ENCODE results near the gene ATP2B3.

ATP2B3 gene

DNA sequence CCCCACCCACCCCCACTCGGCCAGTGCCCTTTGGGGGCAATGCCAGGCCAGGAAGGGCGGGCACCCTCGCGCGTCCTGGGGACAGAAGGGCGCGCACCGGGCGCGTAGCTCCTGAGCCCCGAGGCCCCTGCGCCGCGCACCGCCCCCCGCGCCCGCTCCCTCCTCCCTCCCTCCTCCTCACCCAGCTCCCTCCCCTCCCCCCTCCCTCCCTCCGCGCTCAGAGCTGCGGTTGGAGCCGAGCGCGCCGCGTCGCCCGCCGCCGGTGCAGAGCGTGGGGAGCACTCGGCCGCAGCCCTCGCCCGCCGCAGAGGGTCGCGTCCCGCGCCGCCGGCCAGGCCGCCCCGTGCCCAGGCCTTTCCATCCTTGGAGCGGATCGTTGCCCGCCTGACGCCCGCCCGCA, at the start of gene ATP2B3:
TSS of gene ATP2B3 (plus strand) at position 220 of the 400 bp plus-strand sequence. CDS start 18,606 bp downstream, outside the sequence.
- no peak for DNase-seq

DNA sequence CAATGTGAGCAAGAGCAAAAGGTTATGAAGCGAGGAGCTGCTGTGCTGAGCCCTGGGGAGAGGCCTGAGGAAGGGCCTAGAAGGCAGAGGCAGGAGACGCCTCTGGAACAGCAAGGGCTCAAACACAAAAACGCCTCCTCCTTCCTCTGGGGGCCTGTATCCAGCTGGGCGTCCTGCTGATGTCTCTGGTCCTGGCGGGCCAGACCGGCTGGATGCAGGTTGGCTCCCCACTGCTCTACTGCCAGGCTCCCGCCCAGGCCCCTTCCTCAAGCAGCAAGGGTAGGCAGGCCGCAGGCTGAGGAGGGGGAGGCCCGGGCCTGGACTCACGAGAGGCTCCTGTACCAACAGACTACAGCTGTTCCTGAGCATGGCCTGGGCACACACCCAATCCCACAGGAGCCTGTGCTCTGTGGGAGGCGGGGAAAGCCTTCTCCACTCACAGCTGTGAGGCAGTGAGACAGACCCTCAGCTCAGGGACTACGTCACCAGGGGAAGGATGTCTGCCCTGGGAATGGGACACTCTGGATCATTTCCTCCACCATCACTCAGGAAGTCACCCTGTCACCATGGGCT, 49.3 kb upstream of the ATP2B3 start:
- no peak for DNase-seq

DNA sequence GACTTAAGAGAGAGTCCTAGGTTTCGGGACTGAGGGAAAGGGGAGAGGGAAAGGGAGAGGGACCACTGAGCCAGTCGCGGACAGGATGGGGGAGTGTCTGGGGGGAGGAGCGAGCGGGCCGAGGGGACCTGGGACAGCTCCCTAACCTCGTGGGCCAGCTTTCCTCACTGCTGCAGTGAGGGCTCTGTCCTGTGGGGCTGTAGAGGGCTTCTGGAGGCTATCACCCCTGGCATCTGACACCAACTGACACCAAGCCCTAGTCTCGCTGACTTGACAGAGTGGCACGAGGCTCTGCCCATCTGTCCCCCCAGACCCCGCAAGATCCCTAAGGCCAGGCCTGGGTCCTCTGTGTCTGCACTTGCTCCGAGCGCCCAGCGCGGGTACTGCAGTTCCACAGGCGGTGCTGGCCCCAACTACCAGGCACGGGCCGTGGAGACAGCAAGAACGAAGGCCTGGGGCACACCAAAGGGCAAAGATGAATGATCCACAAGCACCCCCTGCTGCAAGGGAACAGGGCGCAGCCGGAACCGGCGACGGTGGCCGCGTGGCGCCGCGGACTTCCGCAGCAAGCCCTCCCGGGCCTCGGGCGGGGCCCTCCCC, 47.5 kb upstream of the ATP2B3 start:
- peak; percentile 27 for DNase-seq

DNA sequence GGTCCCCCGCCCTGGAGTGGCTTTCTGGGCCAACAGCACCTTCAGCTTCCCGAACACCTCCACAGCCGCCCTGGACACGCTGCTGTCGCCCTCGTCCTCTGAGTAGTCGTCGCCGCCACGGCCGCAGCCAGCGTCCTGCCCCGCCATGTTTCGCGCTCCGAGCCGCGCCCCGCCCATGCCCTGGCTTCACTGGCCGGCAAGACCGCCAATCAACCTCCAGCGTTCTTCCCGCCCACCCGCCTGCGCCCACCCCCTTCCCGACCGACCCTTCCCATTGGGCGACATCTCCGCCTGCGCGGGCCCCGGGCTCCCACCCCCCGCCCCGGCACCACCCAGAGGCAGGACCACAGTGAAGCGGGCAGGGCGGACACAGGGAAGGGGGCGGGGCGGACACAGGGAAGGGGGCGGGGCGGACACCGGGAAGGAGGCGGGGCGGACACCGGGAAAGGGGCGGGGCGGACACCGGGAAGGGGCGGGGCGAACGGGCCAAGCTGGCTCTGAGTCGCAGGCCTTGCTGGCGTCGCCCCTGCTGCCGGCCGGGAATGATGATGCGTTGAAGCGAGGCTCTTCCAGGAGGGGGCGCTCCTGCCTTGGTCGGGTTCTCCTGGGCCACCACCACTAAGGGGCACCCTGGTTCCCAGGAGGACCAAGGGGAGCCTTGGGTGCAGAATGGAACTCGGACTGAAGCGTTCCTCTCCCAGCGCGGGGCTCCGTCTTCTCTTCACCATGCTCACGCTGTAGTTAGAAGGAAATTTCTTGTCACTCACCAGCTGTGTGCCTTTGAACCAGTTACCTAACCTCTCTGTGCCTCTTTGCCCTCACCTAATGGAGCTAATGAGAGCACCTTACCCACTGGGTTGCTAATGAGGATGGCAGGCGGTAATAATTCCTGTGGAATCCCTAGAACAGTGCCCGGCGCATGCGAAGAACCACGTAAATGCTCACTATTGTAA, 46.8 kb upstream of the ATP2B3 start, which contains the start of gene HAUS7:
TSS of gene HAUS7 (minus strand) at position 166 of the 953 bp plus-strand sequence. CDS start at position 147, 19 bp downstream.
- peak; percentile 86 for DNase-seq

DNA sequence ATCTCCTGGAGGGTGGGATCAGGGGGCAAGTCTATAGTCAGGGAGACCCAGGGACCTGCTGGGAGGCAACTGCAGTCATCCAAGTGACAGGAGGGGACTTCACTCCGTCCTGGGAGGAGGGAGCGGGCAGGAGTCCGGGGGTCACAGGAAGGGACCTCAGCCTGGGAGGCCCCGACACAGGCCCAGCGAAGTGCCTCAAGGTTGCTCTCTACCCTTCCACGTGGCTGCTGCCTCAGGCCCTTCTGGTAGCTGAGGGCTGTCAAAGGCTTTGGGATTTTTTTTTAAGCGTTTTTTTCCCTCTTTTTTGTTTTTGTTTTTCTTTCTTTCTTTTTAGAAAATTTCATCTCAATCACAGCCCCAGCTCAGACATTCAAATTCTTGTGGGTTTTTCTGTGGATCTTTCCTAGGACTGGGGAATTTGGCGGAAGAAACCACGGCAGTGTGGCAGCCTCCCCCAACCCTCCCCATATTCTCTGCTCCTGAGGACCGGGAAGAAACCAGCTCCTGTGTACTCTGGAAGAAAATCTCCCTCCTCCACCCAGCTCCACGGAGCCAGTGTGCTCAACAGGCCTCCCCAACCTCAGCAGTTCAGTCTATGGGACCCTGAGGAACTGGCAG, 45.7 kb upstream of the ATP2B3 start:
- no peak for DNase-seq

DNA sequence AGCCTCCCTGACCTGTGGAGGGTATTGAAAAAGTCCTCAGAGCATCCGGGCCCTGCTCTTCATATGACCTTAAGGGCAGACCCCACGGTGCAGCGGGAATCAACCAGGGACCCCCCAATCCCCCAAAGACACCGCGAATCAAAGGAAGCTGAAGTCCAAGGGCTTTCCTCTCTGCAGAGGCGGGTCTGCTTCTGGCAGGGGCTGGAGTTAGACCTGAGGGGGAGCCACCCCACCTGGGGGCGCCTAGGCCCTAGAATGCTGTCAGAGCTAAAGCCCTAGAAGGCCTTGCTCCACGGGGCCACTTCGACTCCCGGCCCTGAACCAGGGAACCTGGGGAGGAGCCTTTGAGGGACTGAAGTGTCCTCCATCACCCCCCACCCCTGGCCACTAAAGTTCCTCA, 44.3 kb upstream of the ATP2B3 start:
- no peak for DNase-seq

DNA sequence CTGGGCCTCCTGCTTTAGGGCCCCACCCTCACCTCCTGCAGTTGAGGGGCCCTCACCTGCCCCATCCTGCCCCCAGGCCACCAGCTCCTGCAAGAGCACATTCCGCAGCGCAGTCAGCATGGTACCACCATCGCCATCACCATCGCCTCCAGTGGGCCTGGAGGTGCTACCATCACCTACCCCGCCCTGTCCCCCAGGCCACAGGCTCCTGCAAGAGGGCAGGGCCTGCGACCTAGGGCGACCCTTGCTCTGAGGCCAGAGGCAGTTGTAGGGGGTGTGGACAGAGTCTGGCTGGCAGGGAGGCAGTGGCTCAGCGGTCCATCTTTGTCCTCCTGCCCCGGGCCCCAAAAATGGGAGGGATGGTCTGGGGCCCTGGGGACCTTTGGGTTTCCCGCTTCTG, 43.2 kb upstream of the ATP2B3 start:
- no peak for DNase-seq

DNA sequence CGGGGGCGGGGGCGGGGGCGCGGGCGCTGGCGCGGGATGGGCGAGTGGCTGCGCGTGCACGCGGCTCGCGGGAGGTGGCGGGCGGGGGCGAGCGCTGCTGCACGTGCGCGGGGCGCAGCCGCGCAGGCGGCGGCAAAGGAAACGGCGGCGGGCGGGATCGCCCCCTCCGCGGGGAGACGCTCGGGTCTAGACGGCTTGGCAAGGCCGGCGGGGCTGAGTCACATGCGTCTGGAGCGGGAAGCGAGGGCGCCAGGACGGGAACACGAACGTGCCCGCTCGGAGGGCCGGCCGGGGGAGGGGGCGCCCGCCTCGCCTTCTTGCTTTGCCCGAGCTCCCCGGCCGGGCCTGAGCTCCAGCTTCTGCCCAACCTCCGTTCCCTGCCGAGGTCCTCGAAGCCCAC, 42.7 kb upstream of the ATP2B3 start:
- DNase-seq = peak; percentile 56

DNA sequence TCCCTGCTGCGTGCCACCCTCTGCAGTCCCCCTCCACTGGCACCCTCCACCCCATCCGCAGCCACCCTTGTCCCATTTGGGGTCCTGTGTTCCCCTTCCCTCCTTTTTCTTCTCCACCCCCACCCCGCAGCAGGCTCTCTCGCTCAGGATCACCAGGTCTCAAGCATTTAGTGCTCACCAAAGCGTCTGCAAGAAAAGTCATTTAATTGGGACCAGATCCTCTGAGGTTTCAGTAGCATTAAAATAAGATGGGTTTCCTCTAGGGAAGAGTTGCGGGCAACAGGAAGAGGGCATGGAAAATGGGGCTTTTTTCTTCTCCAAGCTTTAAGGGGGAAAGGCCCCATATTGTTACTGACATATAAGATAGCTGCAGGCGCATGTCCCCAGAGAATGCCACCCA, 42.2 kb upstream of the ATP2B3 start:
- no peak for DNase-seq

DNA sequence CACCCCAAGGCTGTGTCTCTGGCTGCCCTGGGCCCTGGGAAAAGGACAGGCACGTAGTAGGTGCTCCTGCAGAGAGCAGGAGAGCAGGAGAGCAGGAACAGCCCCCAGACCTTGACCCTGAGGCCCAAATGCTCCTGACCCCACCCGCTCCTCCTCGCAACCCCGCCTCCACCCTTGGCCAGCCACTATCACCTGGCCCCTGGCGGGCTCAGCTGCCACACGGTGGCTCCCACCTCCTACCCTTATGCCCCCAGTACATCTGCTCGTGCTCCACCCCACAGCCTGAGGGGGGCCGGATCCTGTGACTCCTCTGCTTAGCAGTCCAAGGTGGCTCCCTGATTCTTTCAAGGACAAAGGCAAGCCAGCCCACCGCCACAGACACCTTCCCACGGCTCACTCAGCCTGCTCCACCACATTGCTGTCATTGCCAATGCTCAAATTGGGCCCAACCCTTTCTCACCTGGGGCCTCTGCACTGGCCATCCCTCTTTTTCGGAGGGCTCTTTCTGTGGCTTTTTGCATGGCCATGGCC, 41.6 kb upstream of the ATP2B3 start:
- no peak for DNase-seq

DNA sequence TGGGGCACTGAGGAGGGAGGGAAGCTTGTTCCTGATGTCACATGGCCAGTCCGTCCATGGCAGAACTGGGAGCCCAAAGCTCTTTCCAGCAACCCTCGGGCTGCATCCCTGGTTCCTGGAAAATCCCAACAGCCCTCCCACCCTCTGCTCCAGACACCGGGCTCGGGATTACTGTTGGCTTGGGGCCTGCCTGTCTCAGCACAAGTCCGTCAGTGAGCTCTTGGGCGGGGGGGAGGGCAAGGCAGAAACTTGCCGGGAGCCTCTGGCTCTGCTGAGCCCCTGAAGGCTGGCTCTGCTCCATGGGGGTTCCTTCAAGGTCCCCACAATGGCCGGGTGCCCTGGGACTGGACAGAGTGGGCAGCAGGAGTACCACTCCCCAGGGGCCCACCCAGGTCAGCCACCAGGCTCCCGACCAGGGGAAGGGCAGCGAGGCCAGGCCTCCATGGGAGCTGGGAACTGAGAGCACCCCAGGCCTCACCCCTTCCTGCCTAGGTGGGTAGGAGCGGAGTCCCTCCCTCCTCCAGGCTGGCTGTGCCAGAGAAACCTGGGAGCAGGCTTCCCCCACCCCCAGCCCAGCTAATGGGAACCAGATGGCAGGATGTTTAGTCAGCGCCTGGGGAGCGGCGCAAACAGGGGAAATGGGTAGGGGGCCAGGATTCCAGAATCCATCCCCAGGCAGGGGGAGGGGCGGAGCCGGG, 40.6 kb upstream of the ATP2B3 start:
- no peak for DNase-seq

DNA sequence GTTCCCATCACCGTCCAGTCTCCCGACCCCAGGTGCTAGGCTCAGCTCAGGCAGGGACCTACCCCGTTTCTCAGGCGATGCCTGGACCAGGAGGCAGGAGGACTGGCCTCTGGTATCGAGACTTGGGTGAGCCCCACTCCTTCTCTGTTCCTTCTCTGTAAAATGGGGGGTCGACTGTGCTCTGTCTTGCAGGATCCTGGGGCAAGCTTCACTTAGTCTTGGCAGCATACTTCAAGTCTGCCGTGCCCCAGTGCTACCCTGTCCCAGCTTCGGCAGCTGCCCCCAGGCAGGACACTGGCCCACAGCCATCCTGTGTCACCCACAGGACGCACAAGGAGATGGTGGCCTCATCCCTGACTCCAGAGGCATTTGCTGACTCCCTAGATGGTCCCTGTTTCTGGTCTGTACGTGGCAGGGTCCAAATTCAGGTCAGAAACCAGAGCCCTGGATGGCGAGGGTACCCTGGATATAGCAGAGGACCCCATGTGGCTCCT, 40.0 kb upstream of the ATP2B3 start:
- DNase-seq = no peak

DNA sequence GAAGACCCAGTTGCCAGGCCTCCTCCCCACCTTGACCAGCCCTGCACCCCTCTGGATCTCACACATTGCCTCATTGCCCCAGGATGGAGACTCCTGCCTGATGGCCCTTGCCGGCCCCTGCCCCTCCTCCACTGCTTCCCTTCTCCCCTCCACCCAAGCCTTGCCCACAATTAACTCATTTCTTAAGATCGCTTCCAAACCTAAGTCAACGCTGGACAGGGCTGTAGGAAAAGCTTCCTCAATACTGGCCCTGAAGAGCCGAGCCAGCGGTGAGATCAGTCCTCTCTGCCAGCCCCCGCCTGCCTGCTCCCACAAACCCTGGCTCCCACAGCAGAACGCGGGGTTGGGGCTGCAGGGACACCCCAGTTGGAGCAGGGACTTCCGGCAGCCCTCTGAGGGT, 39.5 kb upstream of the ATP2B3 start:
- DNase-seq = no peak

DNA sequence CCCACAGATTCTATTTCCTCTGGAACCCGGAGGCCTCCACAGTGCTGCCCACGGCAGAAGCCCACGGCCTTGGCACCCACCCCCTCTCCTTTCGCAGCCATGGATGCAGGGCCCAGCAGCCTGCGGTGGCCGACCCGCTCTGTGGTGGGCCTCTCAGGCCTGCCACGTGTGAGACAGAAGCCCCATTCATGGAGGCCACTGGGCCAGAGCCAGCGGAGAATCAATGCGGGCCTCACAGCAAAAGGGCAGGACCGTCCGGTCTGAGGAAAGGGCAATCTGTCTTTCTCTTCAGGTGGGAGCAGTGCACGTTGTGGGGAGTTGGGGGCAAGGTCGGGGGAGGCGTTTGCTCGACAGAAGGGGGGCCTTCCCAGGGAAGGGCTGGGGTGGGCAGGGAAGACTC, 38.7 kb upstream of the ATP2B3 start:
- DNase-seq = no peak

DNA sequence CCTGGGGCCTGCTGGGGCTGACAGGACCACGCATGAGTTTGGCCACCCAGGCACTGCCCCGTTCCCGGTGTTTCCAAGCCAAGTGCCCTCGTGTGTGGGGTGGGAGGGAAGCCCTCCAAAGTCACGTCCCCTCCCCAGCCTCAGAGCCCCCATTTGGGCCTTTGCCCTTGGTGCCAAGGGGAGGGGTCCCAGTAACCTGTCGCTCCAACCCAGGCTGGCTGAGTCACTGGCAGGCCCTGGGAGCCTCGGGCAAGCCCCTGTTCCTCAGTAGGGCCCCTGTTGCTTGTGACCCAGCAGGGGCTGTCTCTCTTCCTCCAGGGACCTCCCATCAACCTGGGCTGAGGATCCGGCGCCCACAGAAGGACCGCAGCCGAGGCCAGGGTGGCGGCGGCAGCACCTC, 36.4 kb upstream of the ATP2B3 start:
- no peak for DNase-seq

DNA sequence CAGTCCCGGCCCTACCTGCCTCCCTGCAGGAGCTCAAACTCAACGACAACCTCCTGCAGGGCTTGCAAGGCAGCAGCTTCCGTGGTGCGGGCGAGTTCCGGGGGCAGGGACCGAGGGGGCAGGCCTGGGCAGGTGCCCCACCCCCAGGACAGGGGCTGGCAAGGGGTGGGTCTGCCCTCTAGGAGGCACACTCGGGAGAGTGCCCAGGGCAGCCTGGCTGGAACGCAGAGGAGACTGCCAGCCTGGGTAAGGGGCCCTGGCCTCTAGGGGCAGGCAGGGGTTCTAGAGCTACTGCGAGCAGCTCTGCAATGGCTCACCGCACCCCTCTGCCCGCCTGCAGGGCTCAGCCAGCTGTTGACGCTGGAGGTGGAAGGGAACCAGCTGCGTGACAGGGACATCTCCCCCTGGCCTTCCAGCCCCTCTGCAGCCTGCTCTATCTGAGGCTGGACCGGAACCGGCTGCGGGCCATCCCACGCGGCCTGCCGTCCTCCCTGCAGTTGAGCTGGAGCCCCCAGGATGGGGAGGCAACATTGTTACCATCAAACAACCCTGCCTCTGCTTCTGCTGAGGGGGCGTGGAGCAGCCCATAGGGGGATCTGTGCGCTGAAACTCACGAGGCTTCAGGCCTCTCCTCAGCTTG, 34.9 kb upstream of the ATP2B3 start:
- no peak for DNase-seq

DNA sequence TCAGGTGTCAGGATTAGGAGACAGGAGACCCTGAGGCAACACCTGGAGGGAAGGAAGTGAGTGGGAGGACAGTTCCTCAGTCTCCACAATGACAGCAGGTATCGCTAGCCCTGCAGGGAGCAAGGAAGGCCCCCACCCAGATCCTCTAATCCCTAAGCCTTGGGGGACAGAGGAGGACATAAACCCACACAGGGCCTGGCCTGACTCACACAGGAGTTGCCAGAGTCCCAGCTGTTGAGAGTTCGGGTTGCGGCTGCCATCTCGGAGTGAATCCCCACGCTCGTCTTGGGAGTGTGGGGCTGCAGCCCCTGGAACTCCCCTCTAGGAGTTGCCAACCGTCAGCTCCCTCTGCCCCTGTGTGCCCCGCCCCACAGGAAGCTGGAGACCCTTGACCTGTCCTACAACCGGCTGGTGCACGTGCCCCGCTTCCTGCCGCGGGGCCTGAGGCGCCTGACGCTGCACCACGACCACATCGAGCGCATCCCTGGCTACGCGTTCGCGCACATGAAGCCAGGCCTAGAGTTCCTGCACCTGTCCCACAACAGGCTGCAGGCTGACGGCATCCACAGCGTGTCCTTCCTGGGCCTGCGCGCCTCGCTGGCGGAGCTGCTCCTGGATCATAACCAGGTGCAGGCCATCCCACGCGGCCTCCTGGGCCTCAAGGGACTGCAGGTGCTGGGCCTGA, 31.9 kb upstream of the ATP2B3 start:
- DNase-seq = no peak

DNA sequence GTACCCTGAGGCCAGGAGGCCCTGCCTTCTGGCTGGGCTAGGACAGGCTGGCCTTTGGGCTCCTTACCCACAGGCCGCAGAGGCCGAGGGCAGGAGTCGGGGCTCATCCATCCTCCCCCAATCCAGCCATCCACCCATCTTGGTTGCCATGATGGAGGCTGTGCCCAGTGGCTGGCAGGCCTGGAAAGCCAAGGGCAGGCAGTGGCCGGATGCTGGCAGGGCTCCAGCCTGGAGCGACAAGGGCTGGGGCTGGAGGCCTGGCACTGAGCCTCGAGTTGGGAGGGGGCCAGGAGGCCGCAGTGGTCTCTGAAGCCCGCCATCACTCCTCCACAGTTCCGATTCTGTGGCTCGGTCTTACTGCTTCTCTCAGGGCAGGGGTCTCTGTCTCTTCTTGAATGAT, 31.3 kb upstream of the ATP2B3 start:
- DNase-seq = no peak

DNA sequence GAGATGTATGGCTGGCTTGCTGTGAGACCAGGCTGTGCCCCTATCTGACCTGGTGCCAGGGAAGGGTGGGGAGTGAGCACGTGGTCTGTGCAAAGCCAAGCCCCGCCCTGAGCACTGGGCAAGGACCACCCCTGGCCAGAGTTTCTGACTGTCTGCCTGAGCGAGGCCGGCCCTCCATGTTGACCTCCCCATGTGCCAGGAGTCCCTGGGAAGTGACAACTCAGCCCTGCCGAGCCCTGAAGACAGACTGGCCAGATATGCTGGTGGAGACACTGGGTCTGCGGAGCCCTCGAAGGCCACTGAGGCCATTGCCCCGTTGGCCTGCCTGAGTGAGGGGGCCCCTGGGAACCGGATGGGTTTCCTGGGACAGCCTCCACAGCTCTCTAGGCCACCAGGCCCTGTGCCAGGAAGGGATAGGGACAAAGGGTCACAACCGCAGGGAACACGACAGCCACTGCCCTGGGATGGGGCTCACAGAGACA, 29.8 kb upstream of the ATP2B3 start:
- DNase-seq = no peak

DNA sequence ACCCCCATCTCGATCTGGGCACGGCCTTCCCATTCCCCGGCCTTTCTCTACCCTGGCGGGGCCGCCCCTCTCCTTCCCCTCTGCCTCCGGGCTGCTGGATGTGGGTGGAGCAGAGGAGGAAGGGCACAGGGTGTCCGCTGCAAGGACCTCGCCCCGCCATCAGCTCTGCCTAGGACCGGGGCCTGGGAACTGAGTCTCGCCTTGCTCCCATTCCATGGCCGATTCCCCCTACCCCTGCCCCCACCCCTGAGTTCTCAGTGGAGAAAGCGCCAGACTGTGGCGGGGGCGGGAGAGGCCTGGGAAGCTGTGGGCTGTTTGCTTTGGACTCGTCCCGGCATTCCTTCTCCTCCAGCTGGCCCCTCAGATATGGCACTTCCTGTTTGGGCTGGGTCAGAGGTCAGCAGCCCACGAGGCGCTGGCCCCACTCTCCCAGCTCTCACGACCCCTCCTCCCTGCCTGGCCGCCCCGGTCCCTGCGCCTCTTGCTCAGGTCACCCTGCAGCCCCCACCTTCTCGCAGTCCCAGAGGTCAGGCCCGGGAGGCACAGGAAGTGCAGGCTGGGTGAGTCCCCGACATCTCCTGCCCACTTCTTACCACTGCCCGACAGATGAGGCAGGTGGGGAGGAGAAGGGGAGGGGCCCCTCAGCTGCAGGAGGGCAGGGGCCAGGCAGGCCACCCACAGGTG, 29.1 kb upstream of the ATP2B3 start:
- DNase-seq = no peak
